Epithelial cell of prostate (primary cell): ENCODE data around the gene ZDHHC18.

ENCODE experiments used
- DNase-seq: peaks from one replicate; pipeline ENCODE4 v3.0.0-alpha.2; 2011; ENCODE audit warnings: low read depth, low spot score
- H3K27ac ChIP-seq: fragments of 450-650 bp; 2 replicates; pipeline ENCODE4 v1.5.1; 2017; ENCODE audit warnings: mild to moderate bottlenecking

ZDHHC18 gene

GRCh38 chr1:26889551-26890466 is 63.3 kb downstream of the ZDHHC18 start, which contains the start of gene GPN2:
TSS of gene GPN2 (minus strand) at chr1:26890283. CDS start at chr1:26890096, 187 bp downstream.
- no peak for DNase-seq
- H3K27ac ChIP-seq, result peak within 1 kb of the TSS; percentile 87

GRCh38 chr1:26890467-26890796 is 63.9 kb downstream of the ZDHHC18 start:
- H3K27ac ChIP-seq, result peak overlapping the region; percentile 87
- no peak for DNase-seq

DNA sequence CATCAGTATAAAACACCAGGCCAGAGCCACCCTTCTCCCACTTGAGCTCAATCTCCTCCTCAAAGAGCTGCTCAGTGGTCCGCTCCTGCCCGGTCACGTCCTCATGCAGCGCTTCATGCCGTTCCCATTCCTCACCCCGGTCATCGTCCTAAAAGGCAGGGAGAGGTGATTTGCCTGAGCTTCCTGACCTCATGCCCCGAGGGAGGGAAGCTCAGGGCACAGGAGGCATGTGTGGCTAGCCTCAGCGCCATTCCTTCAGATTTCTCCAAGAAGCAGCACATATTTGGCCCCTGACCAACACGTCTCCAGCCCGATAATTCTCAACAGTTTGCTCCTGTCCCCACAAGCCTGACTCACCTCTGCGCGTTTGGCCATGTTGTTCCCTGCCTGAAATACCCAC is 67.8 kb downstream of the ZDHHC18 start:
- DNase-seq, result no peak
- H3K27ac ChIP-seq, result peak overlapping the region; percentile 81

GRCh38 chr1:26897351-26897750 is 70.9 kb downstream of the ZDHHC18 start:
- H3K27ac ChIP-seq, result no peak overlapping the region
- DNase-seq, result no peak

GRCh38 chr1:26900001-26900814 is 73.7 kb downstream of the ZDHHC18 start, which contains the start of gene GPATCH3:
TSS of gene GPATCH3 (minus strand) at chr1:26900467. CDS start at chr1:26900442, 25 bp downstream.
- peak; percentile 78 for DNase-seq
- peak within 1 kb of the TSS; percentile 85 for H3K27ac ChIP-seq

- DNase-seq, result no peak
- peak overlapping the region; percentile 85 for H3K27ac ChIP-seq
Observed at GRCh38 chr1:26900815-26901511, 74.5 kb downstream of the ZDHHC18 start.
